Measurements from ENCODE around the gene SUMF2. TPM values are rescaled to one million over a fixed set of nuclear protein-coding genes. Genes with fewer than 3 reads are reported as not detected.

SUMF2 gene
- total RNA-seq, 1 experiment from 2014 or later = 89.2 TPM

- no peaks in the 10 kb centered on the region for H3K23me2 ChIP-seq (ENCODE audit: insufficient read length, low read depth, low read length, poor library complexity, severe bottlenecking)
- no peaks in the 10 kb centered on the region for H3K27me3 Mint-ChIP-seq (ENCODE audit: low read depth)
- no peak overlapping the region for H4K91ac ChIP-seq (ENCODE audit: insufficient read length, low read depth, low read length)
- no peak overlapping the region for H3K14ac ChIP-seq (ENCODE audit: insufficient read depth, low read length)
- H4K5ac ChIP-seq (ENCODE audit: insufficient read length, low read depth, low read length) = no peak overlapping the region
- no peak for TF ChIP-seq CTCF (conservative IDR thresholded peaks at IDR 0.05)
- H3K9me3 ChIP-seq (ENCODE audit: control insufficient read depth, low read depth, low read length) = no peaks in the 10 kb centered on the region
- no peak overlapping the region for H2BK20ac ChIP-seq (ENCODE audit: low read depth, low read length, poor library complexity, severe bottlenecking)
- H4K8ac ChIP-seq (replicated peaks; ENCODE audit: insufficient read length, low read depth, low read length) = no peak overlapping the region
- H3K79me2 ChIP-seq (ENCODE audit: insufficient read depth, low read length) = no peaks in the 10 kb centered on the region
- H2BK12ac ChIP-seq (ENCODE audit: insufficient read length, low read depth, low read length) = no peak overlapping the region
- H3K4me3 Mint-ChIP-seq = no peak overlapping the region
- no peak overlapping the region for H3K4ac ChIP-seq (ENCODE audit: low read depth, low read length)
- H3K9me3 Mint-ChIP-seq = no peaks in the 10 kb centered on the region
- no peaks in the 10 kb centered on the region for H3K4me1 Mint-ChIP-seq
- no peak overlapping the region for H2BK15ac ChIP-seq (ENCODE audit: low read depth, low read length)
- H3K27ac ChIP-seq (ENCODE audit: insufficient read length, low read depth, low read length) = no peak overlapping the region
- H3K79me1 ChIP-seq (ENCODE audit: insufficient read depth, low read depth, low read length, poor library complexity, severe bottlenecking) = no peaks in the 10 kb centered on the region
- H2BK5ac ChIP-seq (ENCODE audit: insufficient read length, low read length) = no peak overlapping the region
- no peak overlapping the region for H3K18ac ChIP-seq (ENCODE audit: insufficient read length, low read depth, low read length)
- H3K27ac Mint-ChIP-seq = no peak overlapping the region
- no peak overlapping the region for H2AFZ ChIP-seq (ENCODE audit: low read length)
- no peak overlapping the region for H3K56ac ChIP-seq (ENCODE audit: insufficient read length, low read depth, low read length)
- no peak overlapping the region for H3K23ac ChIP-seq (ENCODE audit: insufficient read length, low read depth, low read length)
- H3K36me3 Mint-ChIP-seq (ENCODE audit: insufficient read depth in 1 of 3, low read depth in 3 of 3) = peaks cover 32 to 61% (median 57%) of the 10 kb centered on the region in 3 experiments; a peak in 6 of 7 replicates
- no peak overlapping the region for H2BK120ac ChIP-seq (ENCODE audit: low read depth, low read length, poor library complexity, severe bottlenecking)
- no peak overlapping the region for H2AK5ac ChIP-seq (ENCODE audit: insufficient read length, low read length)
- no peaks in the 10 kb centered on the region for H4K20me1 ChIP-seq (ENCODE audit: control insufficient read depth, insufficient read depth, insufficient read length)
- H3K4me1 ChIP-seq (ENCODE audit: insufficient read depth, low read length) = no peaks in the 10 kb centered on the region
- H3T11ph ChIP-seq (ENCODE audit: low read length) = no peak overlapping the region
- no peak overlapping the region for H3K4me2 ChIP-seq (ENCODE audit: insufficient read depth, insufficient read length, low read length)
- no peak for DNase-seq
- no peaks in the 10 kb centered on the region for H3K27me3 ChIP-seq (ENCODE audit: insufficient read depth, low read length)
- H3K9ac ChIP-seq (ENCODE audit: extremely low read depth, insufficient read length, low read length) = no peak overlapping the region
Observed at GRCh38 chr7:56023500-56023899, 40.6 kb upstream of the SUMF2 start.

Data from H9 (cell line).